ENCODE data around the gene S1PR2.

Gene S1PR2

GRCh38 chr19:10230861-10231611 lies at the start of gene S1PR2:
S1PR2 (minus strand) TSS chr19:10231331; CDS start chr19:10224905, 6,426 bp downstream.
- in situ Hi-C loops (cut with MboI; ENCODE audit: low sequenced_read_pairs, unreplicated experiment): loop anchor here (25.0 kb wide), 1 partner anchor 294 kb away; the partner anchor contains the start of gene OLFM2
- TF ChIP-seq, protein P1, sequence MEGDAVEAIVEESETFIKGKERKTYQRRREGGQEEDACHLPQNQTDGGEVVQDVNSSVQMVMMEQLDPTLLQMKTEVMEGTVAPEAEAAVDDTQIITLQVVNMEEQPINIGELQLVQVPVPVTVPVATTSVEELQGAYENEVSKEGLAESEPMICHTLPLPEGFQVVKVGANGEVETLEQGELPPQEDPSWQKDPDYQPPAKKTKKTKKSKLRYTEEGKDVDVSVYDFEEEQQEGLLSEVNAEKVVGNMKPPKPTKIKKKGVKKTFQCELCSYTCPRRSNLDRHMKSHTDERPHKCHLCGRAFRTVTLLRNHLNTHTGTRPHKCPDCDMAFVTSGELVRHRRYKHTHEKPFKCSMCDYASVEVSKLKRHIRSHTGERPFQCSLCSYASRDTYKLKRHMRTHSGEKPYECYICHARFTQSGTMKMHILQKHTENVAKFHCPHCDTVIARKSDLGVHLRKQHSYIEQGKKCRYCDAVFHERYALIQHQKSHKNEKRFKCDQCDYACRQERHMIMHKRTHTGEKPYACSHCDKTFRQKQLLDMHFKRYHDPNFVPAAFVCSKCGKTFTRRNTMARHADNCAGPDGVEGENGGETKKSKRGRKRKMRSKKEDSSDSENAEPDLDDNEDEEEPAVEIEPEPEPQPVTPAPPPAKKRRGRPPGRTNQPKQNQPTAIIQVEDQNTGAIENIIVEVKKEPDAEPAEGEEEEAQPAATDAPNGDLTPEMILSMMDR (IDR thresholded peaks at IDR 0.05; ENCODE audit: borderline replicate concordance, control extremely low read depth, extremely low read depth, insufficient read depth, missing control alignments): no peak
- DNase-seq (ENCODE audit: low spot score): peak; percentile 91

GRCh38 chr19:10279737-10280442 lies 48.8 kb upstream of the S1PR2 start:
- in situ Hi-C loops (cut with MboI; ENCODE audit: low sequenced_read_pairs, unreplicated experiment): no loop called here
- peak; percentile 10 for DNase-seq (ENCODE audit: low spot score)
- TF ChIP-seq, protein P1 (IDR thresholded peaks at IDR 0.05; ENCODE audit: borderline replicate concordance, control extremely low read depth, extremely low read depth, insufficient read depth, missing control alignments): no peak

DNA sequence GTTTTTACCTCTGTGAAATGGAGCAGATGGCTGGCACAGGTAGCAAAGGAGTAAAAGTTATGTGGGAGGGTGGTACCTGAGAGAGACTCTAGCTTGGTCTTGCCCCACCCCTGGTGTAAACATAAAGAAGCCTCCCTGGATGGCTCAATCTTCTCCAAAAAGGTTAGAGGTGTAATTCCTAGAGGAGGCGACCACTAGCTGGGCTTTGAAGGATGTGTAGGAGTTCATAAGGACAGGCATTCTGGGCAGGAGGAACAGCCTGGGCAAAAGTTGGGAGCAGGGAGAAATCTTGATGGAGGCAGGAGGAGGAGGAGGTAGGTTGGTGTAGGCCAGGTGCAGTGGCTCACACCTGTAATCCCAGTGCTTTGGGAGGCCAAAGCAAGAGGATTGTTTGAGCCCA lies 47.8 kb upstream of the S1PR2 start:
- in situ Hi-C loops (cut with MboI; ENCODE audit: low sequenced_read_pairs, unreplicated experiment): no loop called here
- no peak for DNase-seq (ENCODE audit: low spot score)
- TF ChIP-seq, protein P1 (IDR thresholded peaks at IDR 0.05; ENCODE audit: borderline replicate concordance, control extremely low read depth, extremely low read depth, insufficient read depth, missing control alignments): no peak

DNA sequence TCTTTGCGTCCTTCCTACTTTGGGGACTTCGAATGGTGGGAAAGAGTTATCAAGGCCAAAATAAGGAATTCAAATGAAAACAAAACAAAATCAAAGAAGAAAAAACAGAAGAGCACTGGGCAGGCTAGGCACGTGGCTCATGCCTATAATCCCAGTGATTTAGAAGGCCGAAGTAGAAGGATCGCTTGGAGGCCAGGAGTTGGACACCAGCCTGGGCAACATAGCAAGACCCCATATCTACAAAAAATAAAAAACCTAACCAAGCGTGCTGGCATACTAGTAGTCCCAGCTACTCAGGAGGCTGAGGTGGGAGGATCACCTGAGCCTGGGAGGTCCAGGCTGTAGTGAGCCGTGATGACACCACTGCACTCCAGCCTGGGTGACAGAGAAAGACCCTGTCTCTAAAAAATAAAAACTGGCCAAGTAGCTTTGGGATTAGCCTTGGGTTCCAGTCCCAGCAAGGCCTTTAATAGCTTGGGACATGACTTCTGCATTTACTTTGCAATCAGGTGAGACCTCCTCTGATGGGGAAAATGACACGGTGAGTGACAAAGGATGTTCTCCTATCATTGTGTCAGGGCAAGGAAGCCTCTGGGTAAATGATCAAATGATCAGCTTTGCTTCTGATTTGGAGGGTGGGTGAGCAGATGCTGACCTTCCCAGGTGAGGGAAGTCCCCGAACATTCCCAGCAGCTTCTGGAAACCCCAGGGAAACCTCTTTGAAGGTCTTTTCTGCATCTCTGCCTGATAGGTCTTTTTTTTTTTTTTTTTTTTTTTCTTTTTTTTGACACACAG lies 46.9 kb upstream of the S1PR2 start:
- in situ Hi-C loops (cut with MboI; ENCODE audit: low sequenced_read_pairs, unreplicated experiment): no loop called here
- TF ChIP-seq, protein P1 (IDR thresholded peaks at IDR 0.05; ENCODE audit: borderline replicate concordance, control extremely low read depth, extremely low read depth, insufficient read depth, missing control alignments): no peak
- no peak for DNase-seq (ENCODE audit: low spot score)

GRCh38 chr19:10274589-10274988 lies 43.5 kb upstream of the S1PR2 start:
- no peak for DNase-seq (ENCODE audit: low spot score)
- TF ChIP-seq, protein P1 (IDR thresholded peaks at IDR 0.05; ENCODE audit: borderline replicate concordance, control extremely low read depth, extremely low read depth, insufficient read depth, missing control alignments): no peak
- in situ Hi-C loops (cut with MboI; ENCODE audit: low sequenced_read_pairs, unreplicated experiment): no loop called here

DNA sequence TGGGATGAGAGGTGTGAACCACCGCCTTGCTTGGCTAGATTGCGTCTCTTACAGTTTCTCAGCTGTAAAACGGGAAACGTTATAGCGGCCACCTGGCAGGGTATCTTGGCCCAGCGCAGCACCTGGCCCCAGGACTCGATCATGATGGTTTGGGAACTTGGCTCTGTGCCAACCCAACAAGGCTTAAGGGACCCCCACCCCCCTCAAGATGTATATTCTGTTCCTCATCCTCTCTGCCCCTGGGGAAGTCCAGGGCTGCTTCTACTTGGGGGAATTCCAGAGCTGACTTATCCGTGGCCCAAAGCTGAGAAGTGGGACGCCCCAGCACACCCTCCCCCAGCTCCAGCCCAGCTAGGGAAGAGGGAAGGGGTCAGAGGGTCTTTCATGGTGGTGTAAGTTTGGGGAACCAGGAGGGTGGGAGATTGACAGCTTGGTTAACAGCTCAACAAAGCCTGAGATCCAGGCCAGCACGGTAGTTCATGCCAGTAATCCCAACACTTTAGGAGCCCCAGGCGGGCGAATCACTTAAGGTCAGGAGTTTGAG lies 40.5 kb upstream of the S1PR2 start:
- peak; percentile 77 for DNase-seq (ENCODE audit: low spot score)
- in situ Hi-C loops (cut with MboI; ENCODE audit: low sequenced_read_pairs, unreplicated experiment): no loop called here

More for the DNA sequence above, 40.5 kb upstream of the S1PR2 start:
- TF ChIP-seq, protein P1 (IDR thresholded peaks at IDR 0.05; ENCODE audit: borderline replicate concordance, control extremely low read depth, extremely low read depth, insufficient read depth, missing control alignments): no peak

All from GM13976 (cell line).